HepG2 (cell line): ENCODE results near the gene ZNFX1.
"Not testable (repeated sequence)": the region's sequence is repeated elsewhere in the genome, so short reads cannot be mapped to it uniquely, and the experiment has no call there.

ENCODE experiments used
- CTCF ChIP-seq: sonication (generic); formaldehyde crosslinking; IDR thresholded peaks from 2 replicates; pipeline ENCODE4 v1.5.0; 2020; ENCODE audit warnings: mild to moderate bottlenecking, missing genetic modification reagents, moderate library complexity
- MLLT10 ChIP-seq: sonication (generic); formaldehyde crosslinking; IDR thresholded peaks from 2 replicates; pipeline ENCODE4 v1.4.0; 2020; ENCODE audit warnings: missing genetic modification reagents
- NFIC ChIP-seq: IDR thresholded peaks from 2 replicates; pipeline ENCODE4 v1.6.1; 2012; ENCODE audit warnings: mild to moderate bottlenecking, low read length, inconsistent platforms
- POLR2AphosphoS2 ChIP-seq: IDR thresholded peaks from 2 replicates; pipeline ENCODE4 v1.6.1; 2011; ENCODE audit warnings: low read depth, low read length, improper control_type of control experiment
- RNF2 ChIP-seq: fragments of 450-650 bp; conservative IDR thresholded peaks from 2 replicates; pipeline ENCODE4 v1.6.1; 2016; ENCODE audit warnings: low read depth
- ZNF232 ChIP-seq: sonication (generic); formaldehyde crosslinking; IDR thresholded peaks from 2 replicates; pipeline ENCODE4 v1.4.0; 2020; ENCODE audit warnings: missing genetic modification reagents, borderline replicate concordance
- ZNF660 ChIP-seq: sonication (generic); formaldehyde crosslinking; IDR thresholded peaks from 2 replicates; pipeline ENCODE4 v1.5.1; 2020; ENCODE audit warnings: mild to moderate bottlenecking, low read depth, missing genetic modification reagents, borderline replicate concordance
- TF ChIP-seq, protein P1 (sequence below), 2 experiments: IDR thresholded peaks; 2 replicates each; pipeline ENCODE4 v1.6.1; 2011 to 2012; ENCODE audit warnings: low read length in 2 of 2, borderline replicate concordance in 1 of 2, low read depth in 1 of 2, mild to moderate bottlenecking in 1 of 2, moderate library complexity in 1 of 2

GRCh38 chr20:49218739-49219090, 59.1 kb downstream of the ZNFX1 start:
- TF ChIP-seq CTCF (CRISPR knock-in tag); POLR2AphosphoS2; ZNF660 (CRISPR knock-in tag); NFIC; ZNF232 (CRISPR knock-in tag); MLLT10 (CRISPR knock-in tag); RNF2: not testable (repeated sequence)
- TF ChIP-seq, protein P1, sequence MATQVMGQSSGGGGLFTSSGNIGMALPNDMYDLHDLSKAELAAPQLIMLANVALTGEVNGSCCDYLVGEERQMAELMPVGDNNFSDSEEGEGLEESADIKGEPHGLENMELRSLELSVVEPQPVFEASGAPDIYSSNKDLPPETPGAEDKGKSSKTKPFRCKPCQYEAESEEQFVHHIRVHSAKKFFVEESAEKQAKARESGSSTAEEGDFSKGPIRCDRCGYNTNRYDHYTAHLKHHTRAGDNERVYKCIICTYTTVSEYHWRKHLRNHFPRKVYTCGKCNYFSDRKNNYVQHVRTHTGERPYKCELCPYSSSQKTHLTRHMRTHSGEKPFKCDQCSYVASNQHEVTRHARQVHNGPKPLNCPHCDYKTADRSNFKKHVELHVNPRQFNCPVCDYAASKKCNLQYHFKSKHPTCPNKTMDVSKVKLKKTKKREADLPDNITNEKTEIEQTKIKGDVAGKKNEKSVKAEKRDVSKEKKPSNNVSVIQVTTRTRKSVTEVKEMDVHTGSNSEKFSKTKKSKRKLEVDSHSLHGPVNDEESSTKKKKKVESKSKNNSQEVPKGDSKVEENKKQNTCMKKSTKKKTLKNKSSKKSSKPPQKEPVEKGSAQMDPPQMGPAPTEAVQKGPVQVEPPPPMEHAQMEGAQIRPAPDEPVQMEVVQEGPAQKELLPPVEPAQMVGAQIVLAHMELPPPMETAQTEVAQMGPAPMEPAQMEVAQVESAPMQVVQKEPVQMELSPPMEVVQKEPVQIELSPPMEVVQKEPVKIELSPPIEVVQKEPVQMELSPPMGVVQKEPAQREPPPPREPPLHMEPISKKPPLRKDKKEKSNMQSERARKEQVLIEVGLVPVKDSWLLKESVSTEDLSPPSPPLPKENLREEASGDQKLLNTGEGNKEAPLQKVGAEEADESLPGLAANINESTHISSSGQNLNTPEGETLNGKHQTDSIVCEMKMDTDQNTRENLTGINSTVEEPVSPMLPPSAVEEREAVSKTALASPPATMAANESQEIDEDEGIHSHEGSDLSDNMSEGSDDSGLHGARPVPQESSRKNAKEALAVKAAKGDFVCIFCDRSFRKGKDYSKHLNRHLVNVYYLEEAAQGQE (IDR thresholded peaks at IDR 0.05; ENCODE audit: borderline replicate concordance in 1 of 2, low read depth in 1 of 2, low read length in 2 of 2) = not testable (repeated sequence)
